GM23248 (cell line): ENCODE data around the gene USP6.

Source experiments
- EZH2 ChIP-seq: fragments of 200-600 bp; sonication (generic); IDR thresholded peaks from 2 replicates; pipeline ENCODE4 v1.6.1; 2018; ENCODE audit warnings: antibody characterized with exemption, mild to moderate bottlenecking; ENCODE audit not compliant: insufficient read depth, poor library complexity, severe bottlenecking
- EZH2phosphoT487 ChIP-seq: fragments of 200-600 bp; sonication (generic); IDR thresholded peaks from 2 replicates; pipeline ENCODE4 v1.6.1; 2018; ENCODE audit warnings: antibody characterized with exemption, moderate library complexity, mild to moderate bottlenecking, low read depth; ENCODE audit not compliant: insufficient read depth

GRCh38 chr17:5100832-5101231, 15.0 kb upstream of the USP6 start:
- TF ChIP-seq EZH2 (no peak), EZH2phosphoT487 (no peak)
